GM12878 (cell line): ENCODE results near the gene KIF24.

ENCODE experiments used
- EGR1 ChIP-seq, 2 experiments: IDR thresholded peaks; 1 replicate in 1 of 2; 2 replicates in 1 of 2; pipeline ENCODE4 v1.6.1; 2011 to 2012; ENCODE audit warnings: low read depth in 2 of 2, low read length in 2 of 2, borderline replicate concordance in 1 of 2, mild to moderate bottlenecking in 1 of 2, moderate library complexity in 1 of 2
- EZH2 ChIP-seq: IDR thresholded peaks from 2 replicates; pipeline ENCODE4 v1.6.1; 2012; ENCODE audit warnings: low read depth, mild to moderate bottlenecking, control low read depth, inconsistent platforms, low read length, borderline replicate concordance; ENCODE audit not compliant: control insufficient read depth
- IKZF2 ChIP-seq, 2 experiments: fragments of 450-650 bp; IDR thresholded peaks; 2 replicates each; pipeline ENCODE4 v1.6.1; 2017; ENCODE audit warnings: mild to moderate bottlenecking in 2 of 2, moderate library complexity in 2 of 2
- IRF4 ChIP-seq: IDR thresholded peaks from 2 replicates; pipeline ENCODE4 v1.6.1; 2011; ENCODE audit warnings: low read depth, low read length
- MXI1 ChIP-seq: fragments of 150-350 bp; IDR thresholded peaks from 2 replicates; pipeline ENCODE4 v1.6.1; 2011; ENCODE audit warnings: low read depth, mild to moderate bottlenecking, inconsistent platforms, low read length, improper control_type of control experiment
- MYB ChIP-seq: fragments of 150-350 bp; IDR thresholded peaks from 2 replicates; pipeline ENCODE4 v1.6.1; 2014; ENCODE audit warnings: mild to moderate bottlenecking, low read depth, low read length, borderline replicate concordance
- NFYB ChIP-seq: IDR thresholded peaks from 2 replicates; pipeline ENCODE4 v1.6.1; 2011; ENCODE audit warnings: low read depth, mild to moderate bottlenecking, low read length, improper control_type of control experiment, moderate library complexity; ENCODE audit not compliant: insufficient read depth
- POLR2A ChIP-seq: IDR thresholded peaks from 2 replicates; pipeline ENCODE4 v1.6.1; 2011; ENCODE audit warnings: low read depth, mild to moderate bottlenecking, low read length
- RCOR1 ChIP-seq: conservative IDR thresholded peaks from 2 replicates; pipeline ENCODE4 v1.6.1; 2012; ENCODE audit warnings: low read depth, low read length, improper control_type of control experiment
- SUZ12 ChIP-seq: fragments of 200-600 bp; sonication (generic); IDR thresholded peaks from one replicate; pipeline ENCODE4 v1.6.1; 2018; ENCODE audit warnings: antibody characterized with exemption, mild to moderate bottlenecking; ENCODE audit not compliant: unreplicated experiment
- TAF1 ChIP-seq: IDR thresholded peaks from 2 replicates; pipeline ENCODE4 v1.6.1; 2011; ENCODE audit warnings: mild to moderate bottlenecking, low read depth, low read length, borderline replicate concordance
- USF1 ChIP-seq: IDR thresholded peaks from 2 replicates; pipeline ENCODE4 v1.6.1; 2011; ENCODE audit warnings: borderline replicate concordance, low read depth, mild to moderate bottlenecking, moderate library complexity, mixed read lengths, low read length; ENCODE audit not compliant: insufficient read depth; ENCODE audit errors: extremely low read length
- TF ChIP-seq, protein P1 (sequence below), 3 experiments: IDR thresholded peaks in 2 of 3; conservative IDR thresholded peaks in 1 of 3; 2 replicates each; pipeline ENCODE4 v1.5.1; 2011; ENCODE audit warnings: low read depth in 3 of 3, low read length in 3 of 3, mild to moderate bottlenecking in 3 of 3, control low read depth in 2 of 3, moderate library complexity in 2 of 3, inconsistent platforms in 1 of 3, mixed read lengths in 1 of 3; ENCODE audit not compliant: control insufficient read depth in 2 of 3, insufficient read depth in 1 of 3; ENCODE audit errors: extremely low read depth in 1 of 3

DNA sequence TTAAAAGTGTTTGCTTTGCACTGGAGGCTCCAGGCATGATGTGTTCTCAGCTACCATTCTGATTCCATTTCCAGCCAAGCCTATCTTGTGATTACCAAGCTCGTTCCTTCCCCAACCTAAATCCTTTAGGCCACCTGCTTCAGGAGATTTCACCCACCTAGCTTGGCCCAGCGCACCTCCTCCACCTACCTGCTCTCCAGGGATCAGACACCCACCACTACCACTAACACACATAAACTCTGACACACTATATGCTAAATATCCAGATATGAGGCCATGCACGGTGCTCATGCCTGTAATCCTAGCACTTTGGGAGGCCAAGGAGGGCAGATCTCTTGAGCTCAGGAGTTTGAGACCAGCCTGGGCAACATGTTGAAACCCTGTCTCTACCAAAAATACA lies 45.3 kb upstream of the KIF24 start:
- TF ChIP-seq MXI1 (no peak), EZH2 (no peak), TAF1 (no peak), USF1 (no peak), MYB (no peak), IRF4 (no peak), RCOR1 (no peak), POLR2A (no peak), SUZ12 (no peak), IKZF2 (IDR thresholded peaks at IDR 0.05) (no peak), EGR1 (IDR thresholded peaks at IDR 0.05; ENCODE audit: borderline replicate concordance in 1 of 2, low read depth in 2 of 2, low read length in 2 of 2) (no peak), NFYB (no peak)
- TF ChIP-seq, protein P1, sequence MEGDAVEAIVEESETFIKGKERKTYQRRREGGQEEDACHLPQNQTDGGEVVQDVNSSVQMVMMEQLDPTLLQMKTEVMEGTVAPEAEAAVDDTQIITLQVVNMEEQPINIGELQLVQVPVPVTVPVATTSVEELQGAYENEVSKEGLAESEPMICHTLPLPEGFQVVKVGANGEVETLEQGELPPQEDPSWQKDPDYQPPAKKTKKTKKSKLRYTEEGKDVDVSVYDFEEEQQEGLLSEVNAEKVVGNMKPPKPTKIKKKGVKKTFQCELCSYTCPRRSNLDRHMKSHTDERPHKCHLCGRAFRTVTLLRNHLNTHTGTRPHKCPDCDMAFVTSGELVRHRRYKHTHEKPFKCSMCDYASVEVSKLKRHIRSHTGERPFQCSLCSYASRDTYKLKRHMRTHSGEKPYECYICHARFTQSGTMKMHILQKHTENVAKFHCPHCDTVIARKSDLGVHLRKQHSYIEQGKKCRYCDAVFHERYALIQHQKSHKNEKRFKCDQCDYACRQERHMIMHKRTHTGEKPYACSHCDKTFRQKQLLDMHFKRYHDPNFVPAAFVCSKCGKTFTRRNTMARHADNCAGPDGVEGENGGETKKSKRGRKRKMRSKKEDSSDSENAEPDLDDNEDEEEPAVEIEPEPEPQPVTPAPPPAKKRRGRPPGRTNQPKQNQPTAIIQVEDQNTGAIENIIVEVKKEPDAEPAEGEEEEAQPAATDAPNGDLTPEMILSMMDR (IDR thresholded peaks at IDR 0.05 in 2 of 3, conservative IDR thresholded peaks at IDR 0.05 in 1 of 3; ENCODE audit: control insufficient read depth in 2 of 3, extremely low read depth in 1 of 3, insufficient read depth in 1 of 3, low read depth in 3 of 3, low read length in 3 of 3) = no peak
